Measurements from ENCODE around the gene MYRF.

MYRF gene

DNA sequence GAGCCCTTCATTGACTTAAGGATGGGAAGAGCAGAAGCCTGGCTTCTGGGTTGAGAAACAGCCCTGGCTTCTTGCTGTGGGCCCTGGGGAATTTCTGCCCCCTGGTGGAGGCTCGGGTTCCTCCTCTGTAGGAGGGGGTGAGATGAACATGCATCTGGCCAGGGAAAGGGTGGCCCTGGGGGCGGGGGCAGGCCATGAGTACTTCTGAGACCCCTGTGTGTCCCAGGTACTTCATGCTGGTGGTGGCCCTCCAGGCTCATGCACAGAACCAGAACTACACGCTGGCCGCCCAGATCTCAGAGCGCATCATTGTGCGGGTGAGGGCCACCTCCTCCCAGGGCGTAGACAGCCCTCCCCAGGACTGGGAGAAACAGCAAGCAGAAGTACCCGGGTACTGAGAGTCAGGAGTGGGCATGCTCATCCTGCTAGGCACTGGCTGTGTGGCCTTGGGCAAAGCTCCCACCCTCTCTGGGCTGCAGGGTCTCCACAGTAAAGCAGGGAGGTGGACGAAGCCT is 24.2 kb downstream of the MYRF start:
- DNase-seq (ENCODE audit: low spot score) = peak; percentile 96

DNA sequence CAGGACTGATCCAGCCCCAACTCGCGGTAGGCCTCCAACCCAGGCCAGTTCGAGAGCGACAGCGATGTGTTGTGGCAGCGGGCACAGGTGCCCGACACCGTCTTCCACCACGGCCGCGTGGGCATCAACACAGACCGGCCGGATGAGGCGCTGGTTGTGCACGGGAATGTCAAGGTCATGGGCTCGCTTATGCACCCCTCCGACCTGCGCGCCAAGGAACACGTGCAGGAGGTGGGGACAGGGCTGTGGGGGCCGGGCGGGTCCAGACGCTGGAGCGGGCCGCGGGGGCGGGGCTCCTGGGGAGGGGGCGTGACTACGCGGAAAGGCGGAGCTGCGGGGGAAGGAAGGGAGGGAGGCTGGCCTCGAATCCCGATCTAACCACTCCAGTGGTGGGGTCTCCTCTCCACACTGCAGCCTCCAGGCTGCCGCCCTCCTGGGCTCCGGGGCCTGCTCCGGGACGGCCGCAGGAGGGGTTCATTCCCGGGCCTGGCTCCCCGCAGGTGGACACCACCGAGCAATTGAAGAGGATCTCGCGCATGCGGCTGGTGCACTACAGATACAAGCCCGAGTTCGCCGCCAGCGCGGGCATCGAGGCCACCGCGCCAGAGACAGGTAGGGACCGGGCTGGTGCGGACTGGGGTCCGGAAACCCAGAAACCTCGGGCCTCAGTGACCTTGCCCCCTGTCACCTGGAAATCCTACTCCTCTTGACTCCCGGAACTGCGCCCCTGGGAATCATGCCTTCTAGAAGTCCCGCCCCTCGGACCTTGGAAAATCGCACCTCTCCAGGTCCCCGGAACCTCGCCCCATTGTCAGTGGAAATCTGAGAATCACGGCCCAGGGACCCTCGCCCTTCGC is 25.0 kb downstream of the MYRF start:
- no peak for DNase-seq (ENCODE audit: low spot score)

DNA sequence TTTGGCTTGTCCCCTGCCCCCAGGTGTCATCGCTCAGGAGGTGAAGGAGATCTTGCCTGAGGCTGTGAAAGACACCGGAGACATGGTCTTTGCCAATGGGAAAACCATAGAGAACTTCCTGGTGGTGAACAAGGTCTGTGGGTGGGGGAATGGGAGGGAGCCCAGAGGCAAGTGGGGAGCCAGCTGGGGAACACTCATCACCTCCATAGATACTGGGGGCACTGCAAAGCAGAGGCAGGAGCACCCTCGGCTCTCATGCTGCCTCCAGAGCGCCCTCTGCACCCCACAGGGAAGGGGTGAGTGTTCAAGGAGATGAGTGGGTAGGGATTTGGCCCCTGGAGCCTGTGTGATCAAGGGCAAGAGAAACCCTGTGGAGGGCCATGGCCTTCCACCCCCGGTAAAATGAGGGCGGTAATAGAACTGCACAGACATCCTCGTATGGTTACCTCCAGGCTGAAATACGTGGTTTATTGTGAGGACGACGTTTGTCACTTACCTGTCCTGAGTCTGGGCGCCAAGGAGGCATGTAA is 26.0 kb downstream of the MYRF start:
- no peak for DNase-seq (ENCODE audit: low spot score)

DNA sequence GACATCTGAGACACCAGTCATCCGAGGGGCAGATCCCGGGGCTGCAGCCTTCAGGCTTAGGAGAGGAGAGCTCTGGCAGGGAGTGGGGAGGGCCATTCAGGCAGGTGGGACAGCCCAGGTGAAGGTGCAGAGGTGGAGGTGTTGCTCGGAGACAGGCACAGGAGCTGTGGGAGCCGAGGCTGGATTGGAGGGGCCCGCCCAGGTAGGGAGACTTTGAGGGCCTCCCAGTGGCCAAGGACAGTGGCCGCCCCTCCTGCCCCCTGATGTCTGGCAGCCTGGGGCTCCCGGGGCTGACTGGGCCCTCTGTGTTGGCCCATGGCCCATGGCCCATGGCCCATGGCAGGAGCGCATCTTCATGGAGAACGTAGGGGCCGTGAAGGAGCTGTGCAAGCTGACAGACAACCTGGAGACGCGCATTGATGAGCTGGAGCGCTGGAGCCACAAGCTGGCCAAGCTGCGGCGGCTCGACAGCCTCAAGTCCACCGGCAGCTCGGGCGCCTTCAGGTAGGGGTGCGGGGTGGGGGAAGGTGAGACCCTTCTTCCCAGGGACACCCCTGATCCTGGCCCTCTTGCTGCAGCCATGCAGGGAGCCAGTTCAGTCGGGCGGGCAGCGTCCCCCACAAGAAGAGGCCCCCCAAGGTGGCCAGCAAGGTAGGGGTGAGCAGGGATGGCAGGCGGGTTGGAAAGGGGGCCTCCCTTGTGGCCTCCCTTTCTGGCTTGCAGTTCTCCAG is 26.6 kb downstream of the MYRF start:
- no peak for DNase-seq (ENCODE audit: low spot score)

DNA sequence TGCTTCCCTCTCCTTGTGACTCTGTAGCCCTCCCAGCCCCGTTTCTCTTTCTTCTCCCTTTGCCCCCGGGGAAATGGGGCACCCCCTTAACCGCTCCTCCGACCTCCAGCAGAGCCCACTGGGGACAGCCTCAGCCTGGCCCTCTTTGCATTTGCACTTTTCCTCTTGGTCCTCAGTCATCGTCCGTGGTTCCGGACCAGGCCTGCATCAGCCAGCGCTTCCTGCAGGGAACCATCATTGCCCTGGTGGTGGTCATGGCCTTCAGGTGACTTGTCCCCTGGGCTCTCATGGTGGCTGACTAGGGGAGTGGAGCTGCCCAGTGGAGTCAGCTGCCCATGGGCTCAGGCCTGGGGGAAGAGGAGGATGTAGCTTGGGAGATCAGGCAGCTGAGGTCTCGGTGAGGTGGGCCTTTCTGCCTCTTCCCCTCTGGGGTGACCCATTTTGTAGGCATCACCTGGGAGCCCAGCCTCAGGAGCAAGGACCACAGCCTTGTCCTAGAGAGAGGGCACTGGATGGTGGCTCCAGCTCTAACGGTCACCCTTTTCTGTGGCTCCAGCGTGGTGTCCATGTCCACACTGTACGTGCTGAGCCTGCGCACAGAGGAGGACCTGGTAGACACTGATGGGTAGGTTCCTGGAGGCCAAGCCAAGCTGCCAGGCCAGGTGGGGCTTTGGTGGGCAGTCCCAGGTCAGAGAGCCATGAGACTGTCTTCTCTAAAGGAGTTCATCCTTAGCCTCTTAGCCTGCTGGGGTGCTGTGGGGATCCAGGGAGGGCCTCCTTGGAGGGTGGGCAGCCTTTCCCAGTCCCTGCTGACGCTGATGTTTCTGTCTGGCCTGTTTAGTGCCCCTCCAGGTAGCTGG is 27.5 kb downstream of the MYRF start:
- DNase-seq (ENCODE audit: low spot score) = no peak

DNA sequence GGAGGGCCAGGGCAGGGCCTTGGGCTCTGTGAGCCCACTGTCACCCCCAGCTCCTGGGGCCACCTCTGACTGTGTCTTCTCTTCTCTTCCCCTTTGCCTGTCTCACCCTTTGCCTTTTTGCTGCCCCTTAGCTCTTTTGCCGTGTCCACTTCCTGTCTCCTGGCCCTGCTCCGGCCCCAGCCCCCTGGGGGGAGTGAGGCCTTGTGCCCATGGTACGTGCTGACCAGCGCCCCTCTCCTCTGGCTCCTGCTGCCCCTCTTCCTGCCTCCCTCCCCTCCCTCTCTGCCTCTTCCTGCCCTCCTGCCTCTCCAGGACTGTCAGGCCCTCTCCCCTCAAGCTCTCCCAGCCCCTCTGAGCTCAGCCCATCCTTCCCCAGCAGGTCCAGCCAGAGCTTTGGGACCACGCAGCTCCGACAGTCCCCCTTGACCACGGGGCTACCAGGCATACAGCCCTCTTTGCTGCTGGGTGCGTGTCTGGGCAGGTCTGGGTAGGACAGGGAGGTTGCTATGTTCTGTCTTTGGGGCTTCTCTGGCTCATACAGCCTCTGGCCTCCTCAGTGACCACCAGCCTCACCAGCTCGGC is 28.2 kb downstream of the MYRF start:
- DNase-seq (ENCODE audit: low spot score) = no peak

DNA sequence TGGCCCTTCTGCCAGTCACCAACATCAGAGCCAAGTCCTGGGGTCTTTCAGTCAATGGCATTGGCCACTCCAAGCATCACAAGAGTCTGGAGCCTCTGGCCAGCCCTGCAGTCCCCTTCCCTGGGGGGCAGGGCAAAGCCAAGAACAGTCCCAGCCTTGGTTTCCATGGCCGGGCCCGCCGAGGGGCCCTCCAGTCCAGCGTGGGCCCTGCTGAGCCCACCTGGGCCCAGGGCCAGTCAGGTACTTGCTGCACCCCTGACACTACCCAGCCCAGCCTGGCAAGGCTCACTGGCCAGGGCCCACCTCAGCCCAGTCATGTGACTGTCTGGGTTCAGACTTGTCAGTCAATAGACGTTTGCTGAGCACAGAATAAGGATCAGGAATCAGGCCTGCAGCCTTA is 29.1 kb downstream of the MYRF start:
- no peak for DNase-seq (ENCODE audit: low spot score)

DNA sequence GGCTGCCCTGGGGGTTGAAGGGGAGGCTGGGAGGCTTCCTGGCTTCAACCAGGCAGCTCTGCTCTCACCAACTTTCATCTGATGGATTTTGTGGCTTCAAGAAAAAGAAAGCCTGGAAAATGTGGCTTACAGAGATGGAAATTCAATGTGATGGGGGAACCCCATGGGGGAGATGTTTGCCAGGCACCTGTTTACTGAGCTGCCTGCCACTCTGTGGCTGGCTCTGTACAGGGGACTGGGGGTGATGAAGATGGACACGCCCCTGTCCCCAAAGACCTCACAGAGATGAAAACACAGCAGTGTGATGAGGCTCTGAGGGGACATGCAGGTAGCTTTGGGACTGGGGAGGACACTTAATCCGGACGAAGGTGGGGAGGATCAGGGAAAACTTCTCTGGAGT is 29.9 kb downstream of the MYRF start:
- DNase-seq (ENCODE audit: low spot score) = no peak

DNA sequence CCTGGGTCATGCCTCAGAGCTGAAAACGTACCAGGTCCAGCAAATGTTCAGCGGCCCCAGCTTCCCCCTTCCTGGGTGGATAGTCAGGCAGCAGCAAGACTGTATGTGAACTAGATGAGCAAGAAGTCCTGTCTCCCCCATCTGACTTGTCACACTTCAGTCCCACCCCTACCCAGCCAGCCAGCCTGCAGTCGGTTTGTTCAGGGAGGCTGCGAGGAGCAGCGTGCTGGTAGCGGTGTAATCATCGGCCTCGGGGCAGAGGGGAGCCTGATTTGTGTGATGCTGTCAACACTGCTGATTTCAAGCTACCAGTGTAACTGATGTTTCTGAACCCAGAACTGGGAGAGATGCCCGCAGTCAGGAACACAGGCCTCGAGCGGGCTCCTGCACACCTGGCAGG is 30.4 kb downstream of the MYRF start:
- DNase-seq (ENCODE audit: low spot score) = no peak

DNA sequence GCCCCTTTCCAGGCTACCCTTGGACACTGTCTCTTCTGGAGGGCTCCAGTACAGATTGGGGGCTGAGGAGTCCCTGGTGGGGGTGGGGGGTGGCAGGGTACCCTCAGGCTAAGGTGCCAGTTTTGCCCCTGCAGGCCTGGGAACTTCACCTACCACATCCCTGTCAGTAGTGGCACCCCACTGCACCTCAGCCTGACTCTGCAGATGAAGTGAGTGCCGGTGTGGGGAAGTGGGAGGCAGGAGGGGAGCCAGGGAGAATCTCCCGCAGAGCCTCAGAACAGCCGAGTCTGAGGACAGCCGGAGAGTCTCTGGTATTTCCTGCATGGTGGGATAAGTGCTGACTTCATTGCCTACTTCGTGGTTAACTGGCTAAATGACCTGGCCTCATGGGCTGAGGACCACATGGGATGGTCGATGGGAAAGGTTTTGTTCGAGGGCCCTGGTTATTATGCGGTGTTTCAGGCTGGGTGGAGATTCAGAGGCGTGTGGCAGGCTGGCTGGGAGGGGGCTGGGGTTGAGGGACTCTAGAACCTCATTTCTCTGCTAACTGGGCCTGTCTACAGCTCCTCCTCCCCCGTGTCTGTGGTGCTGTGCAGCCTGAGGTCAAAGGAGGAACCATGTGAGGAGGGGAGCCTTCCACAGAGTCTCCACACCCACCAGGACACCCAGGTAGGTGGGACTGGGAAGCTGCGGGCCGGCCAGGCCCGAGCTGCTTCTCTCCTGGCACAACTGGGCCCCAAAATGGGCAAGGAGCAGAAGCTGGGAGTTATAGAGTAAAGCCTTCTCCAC is 31.5 kb downstream of the MYRF start:
- DNase-seq (ENCODE audit: low spot score) = peak; percentile 59

DNA sequence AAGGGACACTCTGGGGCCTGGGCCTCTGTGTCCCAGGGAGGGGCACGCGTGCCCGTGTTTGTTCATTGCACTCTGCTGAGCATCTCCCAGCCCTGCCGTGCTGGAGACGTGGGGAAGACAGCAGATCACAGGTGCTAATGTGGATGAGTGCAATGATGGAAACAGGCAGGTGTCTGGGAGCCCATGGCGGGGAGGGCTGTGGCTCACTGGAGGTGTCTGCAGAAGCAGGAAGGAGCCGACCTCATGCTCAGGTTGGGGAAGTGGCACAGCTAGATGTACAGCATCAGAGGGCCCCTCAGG is 32.0 kb downstream of the MYRF start:
- DNase-seq (ENCODE audit: low spot score) = no peak

DNA sequence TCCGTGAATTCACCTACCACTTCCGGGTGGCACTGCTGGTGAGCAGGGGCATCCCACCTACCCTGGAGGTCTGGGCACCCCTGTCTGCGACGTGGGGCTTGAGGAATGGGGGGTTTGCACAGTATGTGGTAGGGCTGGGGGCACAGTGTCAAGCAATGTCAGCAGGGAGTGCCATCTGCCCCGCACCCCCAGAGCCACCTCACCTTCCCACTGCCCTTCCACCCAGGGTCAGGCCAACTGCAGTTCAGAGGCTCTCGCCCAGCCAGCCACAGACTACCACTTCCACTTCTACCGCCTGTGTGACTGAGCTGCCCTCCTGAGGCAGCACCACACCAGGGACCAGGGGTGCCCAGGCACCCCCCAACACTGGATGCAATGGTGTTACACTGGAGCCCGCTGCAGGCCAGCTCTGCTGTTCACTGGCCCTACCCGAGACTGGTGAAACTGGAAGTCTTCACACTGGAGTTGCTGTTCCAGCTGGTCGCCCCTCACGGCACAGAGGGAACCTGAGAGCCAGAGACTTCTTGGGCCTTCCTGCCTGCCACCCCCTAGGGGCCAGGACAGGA is 33.5 kb downstream of the MYRF start:
- DNase-seq (ENCODE audit: low spot score) = no peak

DNA sequence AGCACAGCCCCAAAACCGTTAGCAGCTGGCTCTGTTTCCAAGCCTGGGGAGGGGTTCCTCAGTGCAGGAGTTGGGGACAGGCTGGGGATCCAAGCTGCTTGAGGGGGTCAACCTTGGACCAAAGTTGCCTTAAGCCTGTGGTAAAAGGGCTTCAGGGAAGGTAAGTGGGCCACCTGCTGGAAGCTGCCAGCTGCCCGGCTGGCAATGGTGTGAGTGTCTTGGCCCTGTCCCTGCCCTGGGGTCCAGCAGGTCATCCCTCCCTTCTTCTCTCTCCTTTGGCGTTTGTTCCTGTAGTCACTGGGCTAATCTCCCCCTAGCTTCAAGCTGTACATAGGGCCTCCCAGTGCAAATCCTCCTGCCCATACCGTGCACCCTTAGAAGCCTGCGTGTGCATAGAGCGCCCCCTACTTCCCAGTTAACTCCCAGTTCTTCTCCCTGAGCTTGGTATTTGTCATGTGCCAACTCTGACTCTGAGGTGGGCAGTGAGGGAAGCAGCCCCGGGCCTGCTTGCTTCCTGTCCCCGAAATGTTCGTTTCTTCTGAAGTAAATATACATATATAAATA is 35.6 kb downstream of the MYRF start:
- peak; percentile 70 for DNase-seq (ENCODE audit: low spot score)

DNA sequence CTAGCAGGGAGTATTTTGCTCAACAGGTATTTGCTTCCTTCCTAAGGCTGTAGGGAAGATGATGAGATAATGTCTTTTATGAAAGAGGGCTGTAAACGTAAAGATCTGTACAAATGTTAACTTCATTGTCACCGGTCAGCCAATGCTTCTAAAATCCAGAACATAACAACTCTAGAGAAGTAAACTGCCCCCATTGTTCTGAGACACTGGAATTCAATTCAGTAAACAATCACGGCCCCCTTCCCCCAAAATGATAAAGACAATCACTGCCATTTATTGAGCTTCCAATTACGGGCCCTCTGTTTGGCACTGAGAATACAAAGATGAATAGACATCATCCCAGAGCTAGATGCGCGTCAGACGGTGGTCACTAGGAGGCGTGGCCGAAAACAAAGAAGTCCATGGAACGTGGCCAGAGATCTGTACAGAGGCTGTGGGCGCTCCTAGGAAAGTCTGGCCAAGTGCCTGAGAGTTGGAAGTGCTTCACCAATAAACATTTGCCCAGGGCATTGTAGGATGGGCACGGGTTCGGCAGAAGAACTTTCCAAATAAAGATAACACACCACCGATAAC is 39.4 kb downstream of the MYRF start:
- peak; percentile 85 for DNase-seq (ENCODE audit: low spot score)

DNA sequence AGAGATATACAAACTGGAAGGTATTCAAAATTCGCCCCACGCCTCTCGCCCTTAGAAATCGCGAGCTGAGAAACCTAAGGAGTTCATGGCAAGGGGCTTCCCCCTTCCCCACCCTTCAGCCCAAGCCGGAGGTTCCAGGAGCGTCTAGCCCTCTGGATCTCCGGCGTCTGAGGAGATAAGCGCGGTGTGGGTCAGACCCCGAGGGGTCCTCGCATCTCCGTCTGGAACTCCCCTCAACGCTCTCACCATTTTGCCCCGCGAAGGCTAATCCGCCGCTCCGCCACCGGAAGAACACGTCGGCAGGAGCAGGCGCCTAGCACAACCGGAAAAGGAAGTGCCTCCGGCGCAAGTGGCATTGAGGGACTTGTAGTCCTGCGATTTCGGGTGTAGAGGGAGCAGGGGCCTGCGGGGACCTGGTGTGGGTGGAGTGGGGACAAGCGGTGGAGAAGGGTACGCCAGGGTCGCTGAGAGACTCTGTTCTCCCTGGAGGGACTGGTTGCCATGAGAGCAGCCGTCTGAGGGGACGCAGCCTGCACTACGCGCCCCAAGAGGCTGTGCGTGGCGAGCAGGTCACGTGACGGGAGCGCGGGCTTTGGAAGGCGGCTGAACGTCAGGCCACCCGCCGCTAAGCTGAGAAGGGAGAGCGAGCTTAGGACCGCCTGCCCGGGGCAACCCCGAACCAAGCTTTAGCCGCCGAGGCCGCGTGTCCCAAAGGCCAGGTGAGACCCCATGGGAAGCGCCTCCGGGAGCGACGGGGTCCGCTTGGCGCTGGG is 40.1 kb downstream of the MYRF start, which contains the start of the genes FEN1 and TMEM258:
FEN1 (plus strand) TSS at position 602 of the 773 bp plus-strand sequence. CDS start 2,451 bp downstream, outside the sequence.
TMEM258 (minus strand) TSS at position 290 of the 773 bp plus-strand sequence; CDS start at position 249, 41 bp downstream.
- peak; percentile 95 for DNase-seq (ENCODE audit: low spot score)

DNA sequence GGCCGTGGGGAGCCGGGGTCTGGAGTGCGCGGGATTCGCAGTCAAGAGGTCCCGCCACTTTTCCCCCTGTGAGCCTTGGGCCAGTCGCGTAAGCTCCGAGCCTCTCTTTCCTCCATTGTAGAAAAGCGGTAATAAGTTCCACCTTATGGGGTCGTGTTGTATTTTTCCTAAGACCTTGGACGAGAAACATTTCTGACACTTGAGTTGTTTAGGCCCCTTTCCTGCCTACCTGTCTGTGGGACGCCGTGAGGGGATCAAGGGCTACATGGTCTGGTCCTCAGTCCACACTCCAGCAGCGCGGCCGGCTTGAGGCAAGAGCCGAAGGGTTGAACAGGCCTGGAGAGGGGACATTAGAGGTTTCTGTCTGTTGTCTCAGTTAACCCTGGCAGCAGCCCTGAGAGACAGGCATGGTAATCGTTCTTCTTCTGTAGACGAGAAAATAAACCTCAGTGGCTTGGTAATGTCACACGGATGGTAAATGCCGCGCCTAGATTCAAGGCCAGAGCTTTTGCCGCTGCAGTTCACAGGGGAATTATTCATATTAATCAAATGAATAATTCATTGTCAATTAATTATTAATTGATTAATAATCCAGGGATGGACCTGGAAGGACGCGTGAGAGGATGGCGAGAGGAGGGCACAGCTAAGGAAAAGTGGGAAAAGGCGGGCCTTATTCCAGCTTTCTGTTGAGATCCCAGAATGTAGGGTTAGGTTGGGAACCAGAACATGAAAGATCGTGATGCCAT is 40.8 kb downstream of the MYRF start:
- DNase-seq (ENCODE audit: low spot score) = no peak

DNA sequence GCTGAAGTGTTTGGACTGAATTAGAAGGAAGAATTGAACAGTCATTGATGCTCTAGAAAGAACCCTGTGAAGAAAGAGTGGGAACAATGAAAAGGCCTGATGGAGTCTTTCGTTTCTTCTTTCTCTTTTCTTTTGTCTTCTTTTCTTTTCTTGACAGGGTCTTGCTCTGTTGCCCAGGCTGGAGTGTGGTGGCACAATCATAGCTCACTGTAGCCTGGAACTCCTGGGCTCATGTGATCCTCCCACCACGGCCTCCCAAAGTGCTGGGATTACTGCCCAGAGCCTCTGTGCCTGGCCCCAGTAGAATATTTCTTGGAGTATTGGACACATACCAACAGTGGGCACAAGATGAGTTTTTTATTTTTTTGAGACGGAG is 41.4 kb downstream of the MYRF start:
- no peak for DNase-seq (ENCODE audit: low spot score)

DNA sequence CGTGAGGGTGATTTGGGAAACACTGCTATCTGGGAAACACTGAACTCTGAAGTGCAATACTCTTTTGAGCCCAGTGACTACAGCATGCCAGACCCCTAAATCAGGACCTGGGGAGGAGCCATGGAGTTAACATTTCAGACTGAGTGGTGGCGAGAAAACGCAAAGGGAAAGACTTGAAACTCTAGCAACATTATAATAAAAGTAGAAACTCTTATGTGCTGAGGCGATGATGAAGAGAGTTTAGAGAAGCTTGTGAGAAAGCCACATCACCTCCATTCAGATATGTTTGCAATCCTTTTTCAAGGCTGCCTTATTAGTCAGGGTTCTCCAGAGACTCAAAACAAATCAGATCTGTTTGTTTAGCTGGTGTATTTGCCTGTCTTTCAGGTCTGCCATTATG is 42.1 kb downstream of the MYRF start:
- no peak for DNase-seq (ENCODE audit: low spot score)
